Activated B cell treated with CpG ODN at 0.5 μM for 24 hours (primary cell): Measurements from ENCODE around the gene DGKE. TPM values are rescaled to one million over a fixed set of nuclear protein-coding genes. Genes with fewer than 3 reads are reported as not detected.

Experiments used
- ATAC-seq: fragments of 200-7000 bp; cut with Tn5 transposase; one replicate; pipeline ENCODE4 v1.10.0; 2021; ENCODE audit warnings: low read depth, mild to moderate bottlenecking, moderate library complexity
- CTCF ChIA-PET: fragments of 350-600 bp; sonication (Branson Sonifier 250); formaldehyde crosslinking; loops from one replicate; lab custom pipeline; 2021; ENCODE audit warnings: antibody characterized with exemption; lab: Charles Lee
- POLR2A ChIA-PET: fragments of 350-600 bp; sonication (Branson Sonifier 250); formaldehyde crosslinking; loops from one replicate; lab custom pipeline; 2021; ENCODE audit warnings: antibody characterized with exemption; lab: Charles Lee
- DNase-seq: peaks from one replicate; pipeline ENCODE4 v3.0.0; 2022
- H3K27ac Mint-ChIP-seq: one replicate; pipeline ENCODE4 v1.8.0; 2020; ENCODE audit warnings: mixed read lengths
- H3K27me3 Mint-ChIP-seq: one replicate; pipeline ENCODE4 v1.8.0; 2021; ENCODE audit warnings: mixed read lengths
- H3K36me3 Mint-ChIP-seq: one replicate; pipeline ENCODE4 v1.8.0; 2021; ENCODE audit warnings: low read depth, mixed read lengths
- H3K4me1 Mint-ChIP-seq: one replicate; pipeline ENCODE4 v1.8.0; 2021; ENCODE audit warnings: mixed read lengths
- H3K4me3 Mint-ChIP-seq: one replicate; pipeline ENCODE4 v1.8.0; 2020; ENCODE audit warnings: mild to moderate bottlenecking, mixed read lengths
- H3K9me3 Mint-ChIP-seq: one replicate; pipeline ENCODE4 v1.8.0; 2020; ENCODE audit warnings: mixed read lengths
- CTCF ChIP-seq: fragments of 200-600 bp; IDR thresholded peaks from one replicate; pipeline ENCODE4 v1.8.0; 2022; ENCODE audit warnings: antibody characterized with exemption, mild to moderate bottlenecking
- intact Hi-C: fragments of 100-400 bp; cut with micrococcal nuclease; formaldehyde crosslinking; loops from one replicate; pipeline ENCODE4 v1.15.1; 2024
- total RNA-seq: library from RNA; stranded (reverse); gene quantifications from 2 replicates; pipeline ENCODE4 v1.2.3, GENCODE V29; 2022

Gene DGKE
- total RNA-seq, 1 donor from 2014 or later: 20.3 TPM

GRCh38 chr17:56917559-56918296 lies 83.8 kb downstream of the DGKE start:
- Mint-ChIP-seq H3K36me3 (peaks cover 6% of the 10 kb centered on the region), H3K27me3 (no peaks in the 10 kb centered on the region), H3K27ac (no peak overlapping the region), H3K4me1 (peaks cover 19% of the 10 kb centered on the region), H3K9me3 (peaks cover 7% of the 10 kb centered on the region), H3K4me3 (no peak overlapping the region)
- ChIA-PET CTCF (no interaction called here), POLR2A (no interaction called here)
- intact Hi-C loops: no loop called here
- no peak for TF ChIP-seq CTCF
- ATAC-seq (no peak), DNase-seq (no peak)

- intact Hi-C loops: no loop called here
These were observed 85.0 kb downstream of the DGKE start for GRCh38 chr17:56918916-56919315.

More at GRCh38 chr17:56918916-56919315, 85.0 kb downstream of the DGKE start:
- Mint-ChIP-seq H3K4me3 (no peak overlapping the region), H3K27ac (no peak overlapping the region), H3K4me1 (peaks cover 19% of the 10 kb centered on the region), H3K9me3 (peaks cover 7% of the 10 kb centered on the region), H3K27me3 (no peaks in the 10 kb centered on the region), H3K36me3 (no peaks in the 10 kb centered on the region)
- DNase-seq: no peak
- ChIA-PET CTCF (no interaction called here), POLR2A (interaction anchor here (1.3 kb wide), 1 partner anchor 11 kb away, joined by 4 read pairs; no protein-coding TSS in a partner anchor)
- TF ChIP-seq CTCF: no peak
- ATAC-seq: no peak

Other genes with a start within 250 kb of the DGKE start
- gene NOG, start 240.5 kb upstream of the DGKE start, total RNA-seq: not detected in 2 replicates
- 3.3 and 4.0 TPM in 2 replicates for gene C17orf67, start 231 bp upstream of the DGKE start, total RNA-seq
- 63.5 and 71.4 TPM in 2 replicates for gene TRIM25, start 79.9 kb downstream of the DGKE start, total RNA-seq
- 21.6 and 21.9 TPM in 2 replicates for gene COIL, start 126.9 kb downstream of the DGKE start, total RNA-seq
- 32.0 and 35.2 TPM in 2 replicates for gene SCPEP1, start 144.0 kb downstream of the DGKE start, total RNA-seq